Fibroblast of pulmonary artery (primary cell): ENCODE measurements around the gene PTPRG.
A peak's percentile ranks its signal among the peaks of the same experiment; 100 is the strongest.

Experiments used
- DNase-seq: peaks from one replicate; pipeline ENCODE4 v3.0.0-alpha.2; 2010; ENCODE audit warnings: low read depth
- H3K4me3 ChIP-seq: replicated peaks from 2 replicates; pipeline ENCODE4 v1.5.1; 2011; ENCODE audit warnings: low read depth, mild to moderate bottlenecking, control low read depth, low read length, moderate library complexity
- CTCF ChIP-seq: IDR thresholded peaks from 2 replicates; pipeline ENCODE4 v1.5.1; 2011; ENCODE audit warnings: mild to moderate bottlenecking, control low read depth, low read length, inconsistent platforms; ENCODE audit errors: missing control alignments

The PTPRG gene

GRCh38 chr3:62207197-62207596 lies 645.8 kb downstream of the PTPRG start:
- TF ChIP-seq CTCF: no peak
- no peak overlapping the region for H3K4me3 ChIP-seq
- DNase-seq: no peak

GRCh38 chr3:62208385-62208784 lies 647.0 kb downstream of the PTPRG start:
- H3K4me3 ChIP-seq: no peak overlapping the region
- TF ChIP-seq CTCF: no peak
- no peak for DNase-seq

GRCh38 chr3:62209101-62209500 lies 647.7 kb downstream of the PTPRG start:
- TF ChIP-seq CTCF: no peak
- no peak overlapping the region for H3K4me3 ChIP-seq
- no peak for DNase-seq

GRCh38 chr3:62210011-62210410 lies 648.6 kb downstream of the PTPRG start:
- H3K4me3 ChIP-seq: no peak overlapping the region
- DNase-seq: no peak
- no peak for TF ChIP-seq CTCF

- peak; percentile 21 for TF ChIP-seq CTCF
- no peak overlapping the region for H3K4me3 ChIP-seq
- DNase-seq: no peak
Observed at GRCh38 chr3:62211675-62212429, 650.5 kb downstream of the PTPRG start.

- TF ChIP-seq CTCF: no peak
Observed at GRCh38 chr3:62214850-62215249, 653.5 kb downstream of the PTPRG start.

GRCh38 chr3:62220616-62221015 lies 659.2 kb downstream of the PTPRG start:
- no peak for TF ChIP-seq CTCF
- no peak for DNase-seq
- H3K4me3 ChIP-seq: no peak overlapping the region

More at GRCh38 chr3:62214850-62215249, 653.5 kb downstream of the PTPRG start:
- DNase-seq: no peak
- H3K4me3 ChIP-seq: no peak overlapping the region
